ENCODE measurements around the gene PRDM16. TPM values are rescaled to one million over a fixed set of nuclear protein-coding genes. Genes with fewer than 3 reads are reported as not detected.

PRDM16 gene
- total RNA-seq, 1 experiment from 2014 or later = 0.69 TPM

GRCh38 chr1:3217181-3217641 is 148.2 kb downstream of the PRDM16 start:
- no peak for DNase-seq
- no peaks in the 10 kb centered on the region for H3K36me3 ChIP-seq (replicated peaks; ENCODE audit: control insufficient read depth, insufficient read depth, low read length)
- no peaks in the 10 kb centered on the region for H3K27me3 ChIP-seq (ENCODE audit: control insufficient read depth, insufficient read depth, low read length)
- no peak overlapping the region for H3K4me3 ChIP-seq (ENCODE audit: insufficient read depth, low read depth, low read length)

GRCh38 chr1:3217979-3218679 is 149.1 kb downstream of the PRDM16 start:
- no peak for DNase-seq
- Histone ChIP-seq H3K27me3 (ENCODE audit: control insufficient read depth, insufficient read depth, low read length) (no peaks in the 10 kb centered on the region), H3K4me3 (ENCODE audit: insufficient read depth, low read depth, low read length) (no peak overlapping the region)

GRCh38 chr1:3219005-3219790 is 150.2 kb downstream of the PRDM16 start:
- no peak overlapping the region for H3K4me3 ChIP-seq (ENCODE audit: insufficient read depth, low read depth, low read length)
- DNase-seq = no peak
- H3K36me3 ChIP-seq (replicated peaks; ENCODE audit: control insufficient read depth, insufficient read depth, low read length) = no peaks in the 10 kb centered on the region
- no peaks in the 10 kb centered on the region for H3K27me3 ChIP-seq (ENCODE audit: control insufficient read depth, insufficient read depth, low read length)

More at GRCh38 chr1:3217979-3218679, 149.1 kb downstream of the PRDM16 start:
- no peaks in the 10 kb centered on the region for H3K36me3 ChIP-seq (replicated peaks; ENCODE audit: control insufficient read depth, insufficient read depth, low read length)

- no peaks in the 10 kb centered on the region for H3K27me3 ChIP-seq (ENCODE audit: control insufficient read depth, insufficient read depth, low read length)
- no peaks in the 10 kb centered on the region for H3K36me3 ChIP-seq (replicated peaks; ENCODE audit: control insufficient read depth, insufficient read depth, low read length)
- H3K4me3 ChIP-seq (ENCODE audit: insufficient read depth, low read depth, low read length) = no peak overlapping the region
- no peak for DNase-seq
These were observed 150.9 kb downstream of the PRDM16 start for GRCh38 chr1:3219791-3220467.

- Histone ChIP-seq H3K36me3 (replicated peaks; ENCODE audit: control insufficient read depth, insufficient read depth, low read length) (no peaks in the 10 kb centered on the region), H3K4me3 (ENCODE audit: insufficient read depth, low read depth, low read length) (no peak overlapping the region), H3K27me3 (ENCODE audit: control insufficient read depth, insufficient read depth, low read length) (no peaks in the 10 kb centered on the region)
- DNase-seq = no peak
These were observed 152.4 kb downstream of the PRDM16 start for GRCh38 chr1:3221112-3222041.

- peak; percentile 87 for DNase-seq
- Histone ChIP-seq H3K36me3 (replicated peaks; ENCODE audit: control insufficient read depth, insufficient read depth, low read length) (no peaks in the 10 kb centered on the region), H3K4me3 (ENCODE audit: insufficient read depth, low read depth, low read length) (no peak overlapping the region), H3K27me3 (ENCODE audit: control insufficient read depth, insufficient read depth, low read length) (no peaks in the 10 kb centered on the region)
These were observed 153.2 kb downstream of the PRDM16 start for GRCh38 chr1:3222042-3222692.

- DNase-seq = no peak
- no peaks in the 10 kb centered on the region for H3K27me3 ChIP-seq (ENCODE audit: control insufficient read depth, insufficient read depth, low read length)
- H3K36me3 ChIP-seq (replicated peaks; ENCODE audit: control insufficient read depth, insufficient read depth, low read length) = no peaks in the 10 kb centered on the region
- H3K4me3 ChIP-seq (ENCODE audit: insufficient read depth, low read depth, low read length) = no peak overlapping the region
These were observed 156.7 kb downstream of the PRDM16 start for GRCh38 chr1:3225661-3226060.

GRCh38 chr1:3226191-3226590 is 157.2 kb downstream of the PRDM16 start:
- no peaks in the 10 kb centered on the region for H3K27me3 ChIP-seq (ENCODE audit: control insufficient read depth, insufficient read depth, low read length)
- DNase-seq = no peak
- no peak overlapping the region for H3K4me3 ChIP-seq (ENCODE audit: insufficient read depth, low read depth, low read length)
- H3K36me3 ChIP-seq (replicated peaks; ENCODE audit: control insufficient read depth, insufficient read depth, low read length) = no peaks in the 10 kb centered on the region

- H3K27me3 ChIP-seq (ENCODE audit: control insufficient read depth, insufficient read depth, low read length) = no peaks in the 10 kb centered on the region
- peak; percentile 84 for DNase-seq
- H3K36me3 ChIP-seq (replicated peaks; ENCODE audit: control insufficient read depth, insufficient read depth, low read length) = no peaks in the 10 kb centered on the region
- H3K4me3 ChIP-seq (ENCODE audit: insufficient read depth, low read depth, low read length) = no peak overlapping the region
These were observed 157.8 kb downstream of the PRDM16 start for GRCh38 chr1:3226701-3227350.

- Histone ChIP-seq H3K4me3 (ENCODE audit: insufficient read depth, low read depth, low read length) (no peak overlapping the region), H3K27me3 (ENCODE audit: control insufficient read depth, insufficient read depth, low read length) (no peaks in the 10 kb centered on the region), H3K36me3 (replicated peaks; ENCODE audit: control insufficient read depth, insufficient read depth, low read length) (no peaks in the 10 kb centered on the region)
- no peak for DNase-seq
These were observed 158.3 kb downstream of the PRDM16 start for GRCh38 chr1:3227351-3227704.

- H3K4me3 ChIP-seq (ENCODE audit: insufficient read depth, low read depth, low read length) = no peak overlapping the region
- no peaks in the 10 kb centered on the region for H3K27me3 ChIP-seq (ENCODE audit: control insufficient read depth, insufficient read depth, low read length)
- H3K36me3 ChIP-seq (replicated peaks; ENCODE audit: control insufficient read depth, insufficient read depth, low read length) = no peaks in the 10 kb centered on the region
- no peak for DNase-seq
These were observed 158.9 kb downstream of the PRDM16 start for GRCh38 chr1:3227893-3228292.

GRCh38 chr1:3229081-3229725 is 160.2 kb downstream of the PRDM16 start:
- H3K4me3 ChIP-seq (ENCODE audit: insufficient read depth, low read depth, low read length) = no peak overlapping the region
- no peaks in the 10 kb centered on the region for H3K27me3 ChIP-seq (ENCODE audit: control insufficient read depth, insufficient read depth, low read length)
- DNase-seq = no peak
- H3K36me3 ChIP-seq (replicated peaks; ENCODE audit: control insufficient read depth, insufficient read depth, low read length) = no peaks in the 10 kb centered on the region

- no peaks in the 10 kb centered on the region for H3K36me3 ChIP-seq (replicated peaks; ENCODE audit: control insufficient read depth, insufficient read depth, low read length)
- H3K27me3 ChIP-seq (ENCODE audit: control insufficient read depth, insufficient read depth, low read length) = no peaks in the 10 kb centered on the region
- no peak for DNase-seq
- no peak overlapping the region for H3K4me3 ChIP-seq (ENCODE audit: insufficient read depth, low read depth, low read length)
These were observed 161.6 kb downstream of the PRDM16 start for GRCh38 chr1:3230553-3230952.

Data from H7 (cell line).